GM11168 (cell line): ENCODE data around the gene TCF7L2.

Experiments
- in situ Hi-C: fragments of 300-500 bp; cut with MboI; formaldehyde crosslinking; loops from one replicate; pipeline ENCODE4 v1.12.0; 2022; ENCODE audit warnings: low sequenced_read_pairs; ENCODE audit not compliant: unreplicated experiment

Gene TCF7L2

GRCh38 chr10:113038985-113039384 lies 88.9 kb downstream of the TCF7L2 start:
- in situ Hi-C loops, result no loop called here

- in situ Hi-C loops, result no loop called here
These were observed 91.3 kb downstream of the TCF7L2 start for GRCh38 chr10:113041324-113041723.

- in situ Hi-C loops, result no loop called here
These were observed 92.0 kb downstream of the TCF7L2 start for GRCh38 chr10:113041841-113042750.

GRCh38 chr10:113042868-113043267 lies 92.8 kb downstream of the TCF7L2 start:
- in situ Hi-C loops, result no loop called here

- in situ Hi-C loops, result no loop called here
These were observed 94.1 kb downstream of the TCF7L2 start for GRCh38 chr10:113044016-113044755.

- in situ Hi-C loops, result no loop called here
These were observed 95.4 kb downstream of the TCF7L2 start for GRCh38 chr10:113045147-113046055.

- in situ Hi-C loops, result no loop called here
These were observed 97.1 kb downstream of the TCF7L2 start for GRCh38 chr10:113047151-113047550.

GRCh38 chr10:113047605-113047962 lies 97.5 kb downstream of the TCF7L2 start:
- in situ Hi-C loops, result no loop called here

- in situ Hi-C loops, result no loop called here
These were observed 98.1 kb downstream of the TCF7L2 start for GRCh38 chr10:113047963-113048781.

- in situ Hi-C loops, result no loop called here
These were observed 99.8 kb downstream of the TCF7L2 start for GRCh38 chr10:113049881-113050280.

- in situ Hi-C loops, result no loop called here
These were observed 102.2 kb downstream of the TCF7L2 start for GRCh38 chr10:113052076-113052830.

- in situ Hi-C loops, result no loop called here
These were observed 103.0 kb downstream of the TCF7L2 start for GRCh38 chr10:113053091-113053490.

GRCh38 chr10:113053881-113054280 lies 103.8 kb downstream of the TCF7L2 start:
- in situ Hi-C loops, result no loop called here

GRCh38 chr10:113055458-113055857 lies 105.4 kb downstream of the TCF7L2 start:
- in situ Hi-C loops, result no loop called here

- in situ Hi-C loops, result no loop called here
These were observed 106.0 kb downstream of the TCF7L2 start for GRCh38 chr10:113056030-113056429.

- in situ Hi-C loops, result no loop called here
These were observed 106.5 kb downstream of the TCF7L2 start for GRCh38 chr10:113056441-113057021.

GRCh38 chr10:113057948-113058522 lies 108.0 kb downstream of the TCF7L2 start:
- in situ Hi-C loops, result no loop called here
